Spleen (tissue), 11 donors: ENCODE measurements around the gene DPYD. TPM values are rescaled to one million over a fixed set of nuclear protein-coding genes. Genes with fewer than 3 reads are reported as not detected.

ENCODE experiments used
- DNase-seq: peaks from one replicate; pipeline ENCODE4 v3.0.0-alpha.2; 2020
- H3K27ac ChIP-seq, 8 donors: fragments of 200-600 bp; sonication (generic) in 7 of 8; 1 replicate in 4 of 8; 2 replicates in 4 of 8; pipeline versions ENCODE4 v1.5.0 to v1.8.0; 2016 to 2021; ENCODE audit warnings: inconsistent platforms in 4 of 8, mild to moderate bottlenecking in 4 of 8, moderate library complexity in 1 of 8
- H3K27me3 ChIP-seq, 7 donors: fragments of 200-600 bp; sonication (generic) in 6 of 7; replicated peaks in 1 of 7; 1 replicate in 4 of 7; 2 replicates in 3 of 7; pipeline versions ENCODE4 v1.5.0 to v1.8.0; 2016 to 2021; ENCODE audit warnings: inconsistent platforms in 3 of 7, mild to moderate bottlenecking in 1 of 7
- H3K36me3 ChIP-seq, 6 donors: fragments of 200-600 bp; sonication (generic) in 5 of 6; 1 replicate in 4 of 6; 2 replicates in 2 of 6; pipeline versions ENCODE4 v1.5.0 to v1.8.0; 2016 to 2021; ENCODE audit warnings: inconsistent platforms in 2 of 6
- H3K4me1 ChIP-seq, 6 donors: fragments of 200-600 bp; sonication (generic) in 5 of 6; 1 replicate in 3 of 6; 2 replicates in 3 of 6; pipeline versions ENCODE4 v1.5.0 to v1.8.0; 2016 to 2021; ENCODE audit warnings: inconsistent platforms in 3 of 6
- H3K4me3 ChIP-seq, 8 donors: fragments of 200-600 bp; sonication (generic) in 7 of 8; 1 replicate in 4 of 8; 2 replicates in 4 of 8; pipeline versions ENCODE4 v1.5.0 to v1.8.0; 2016 to 2021; ENCODE audit warnings: inconsistent platforms in 4 of 8, mild to moderate bottlenecking in 4 of 8, moderate library complexity in 2 of 8
- H3K9me3 ChIP-seq, 8 donors: fragments of 200-600 bp; sonication (generic) in 7 of 8; 1 replicate in 4 of 8; 2 replicates in 4 of 8; pipeline versions ENCODE4 v1.5.0 to v1.8.0; 2016 to 2021; ENCODE audit warnings: inconsistent platforms in 4 of 8
- POLR2A ChIP-seq, 3 donors: fragments of 450-650 bp; IDR thresholded peaks; one replicate each; pipeline ENCODE4 v1.5.1; 2017; ENCODE audit warnings: antibody characterized with exemption in 3 of 3, mild to moderate bottlenecking in 1 of 3
- POLR2AphosphoS5 ChIP-seq, 3 donors: sonication (generic); formaldehyde crosslinking; IDR thresholded peaks; one replicate each; pipeline ENCODE4 v1.5.1; 2017; ENCODE audit warnings: antibody characterized with exemption in 3 of 3
- WGBS, 5 donors: extraction: QIAGEN DNeasy Blood & Tissue Kit in 3 of 5; methylation state at CpG; one replicate each; pipeline versions ENCODE4 v1.1.5 to v1.1.7; 2013 to 2018; 5-methylcytosine and 5-hydroxymethylcytosine counted together
- intact Hi-C: fragments of 100-400 bp; cut with DNase I; formaldehyde crosslinking; loops from one replicate; pipeline ENCODE4 v1.15.0; 2023; ENCODE audit warnings: low total_unique reads
- polyA plus RNA-seq, 3 donors: library from polyadenylated mRNA; stranded (reverse); fragments of 200-250 nt; gene quantifications; one replicate each; pipeline ENCODE4 v1.2.1, GENCODE V29; 2013
- total RNA-seq, 7 donors: library from RNA; depleted of rRNA in 3 of 7; stranded (reverse); fragments of >200 nt in 3 of 7; fragmentation: NEBNext Ultra II Directional in 4 of 7; extraction: Animal tissue kit (Norgen Biotek cat#: 25700) in 4 of 7; gene quantifications; one replicate each; pipeline versions ENCODE4 v1.1.0 to v1.2.1, GENCODE V29; 2016 to 2021
- TF ChIP-seq, protein P1 (sequence below), 11 experiments: fragments of 200-600 bp in 7 of 11; fragments of 450-650 bp in 4 of 11; sonication (generic) in 4 of 11; IDR thresholded peaks in 8 of 11; conservative IDR thresholded peaks in 3 of 11; 1 replicate in 7 of 11; 2 replicates in 4 of 11; pipeline versions ENCODE4 v1.4.0 to v1.8.0; 2016 to 2021; ENCODE audit warnings: antibody characterized with exemption in 11 of 11, inconsistent platforms in 4 of 11, mild to moderate bottlenecking in 1 of 11
- donor health status: healthy with polysubstance abuse.
- donor health status: DM: no; HTN: no; CAD: no; lungs with moderate emphysema.
- donor health status: DM: no; HTN: no; CAD: no.
- donor health status: Bipolar disorder and iron deficiency.
- donor health status: healthy.
- donor health status: DM: no; HTN: no; CAD: no.
- donor health status: DM: yes; HTN: yes; CAD: no.

Gene DPYD
- total and polyA plus RNA-seq, 10 donors: 7.3 to 114 (median 92.3) TPM

DNA sequence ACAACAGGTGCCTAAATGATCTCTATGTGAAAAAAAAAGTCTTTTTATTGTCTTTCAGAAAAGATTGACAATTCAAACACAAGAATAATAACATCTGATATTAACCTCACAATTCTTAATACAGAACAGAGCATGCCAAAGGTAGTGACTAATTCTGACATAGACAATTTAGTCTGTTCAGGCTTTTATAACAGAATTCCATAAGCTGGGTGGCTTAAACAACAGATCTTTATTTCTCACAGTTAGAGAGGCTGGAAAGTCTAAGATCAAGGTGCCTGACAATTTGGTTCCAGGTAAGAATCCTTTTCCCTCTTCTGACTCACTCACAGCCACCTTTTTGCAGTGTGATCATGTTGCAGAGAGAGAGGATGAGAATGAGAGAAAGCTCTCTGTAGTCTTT, 27.0 kb downstream of the DPYD start:
- intact Hi-C loops: no loop called here
- Histone ChIP-seq H3K36me3 (peaks cover 0 to 8% (median 0%) of the 10 kb centered on the region in 6 donors), H3K27ac (no peak overlapping the region), H3K27me3 (no peaks in the 10 kb centered on the region), H3K4me3 (no peak overlapping the region), H3K9me3 (peaks cover 8 to 38% (median 31%) of the 10 kb centered on the region in 8 donors), H3K4me1 (peaks cover 0 to 14% (median 0%) of the 10 kb centered on the region in 6 donors)
- DNase-seq: no peak
- TF ChIP-seq POLR2AphosphoS5 (IDR thresholded peaks at IDR 0.05) (no peak), POLR2A (IDR thresholded peaks at IDR 0.05) (no peak)
- TF ChIP-seq, protein P1, sequence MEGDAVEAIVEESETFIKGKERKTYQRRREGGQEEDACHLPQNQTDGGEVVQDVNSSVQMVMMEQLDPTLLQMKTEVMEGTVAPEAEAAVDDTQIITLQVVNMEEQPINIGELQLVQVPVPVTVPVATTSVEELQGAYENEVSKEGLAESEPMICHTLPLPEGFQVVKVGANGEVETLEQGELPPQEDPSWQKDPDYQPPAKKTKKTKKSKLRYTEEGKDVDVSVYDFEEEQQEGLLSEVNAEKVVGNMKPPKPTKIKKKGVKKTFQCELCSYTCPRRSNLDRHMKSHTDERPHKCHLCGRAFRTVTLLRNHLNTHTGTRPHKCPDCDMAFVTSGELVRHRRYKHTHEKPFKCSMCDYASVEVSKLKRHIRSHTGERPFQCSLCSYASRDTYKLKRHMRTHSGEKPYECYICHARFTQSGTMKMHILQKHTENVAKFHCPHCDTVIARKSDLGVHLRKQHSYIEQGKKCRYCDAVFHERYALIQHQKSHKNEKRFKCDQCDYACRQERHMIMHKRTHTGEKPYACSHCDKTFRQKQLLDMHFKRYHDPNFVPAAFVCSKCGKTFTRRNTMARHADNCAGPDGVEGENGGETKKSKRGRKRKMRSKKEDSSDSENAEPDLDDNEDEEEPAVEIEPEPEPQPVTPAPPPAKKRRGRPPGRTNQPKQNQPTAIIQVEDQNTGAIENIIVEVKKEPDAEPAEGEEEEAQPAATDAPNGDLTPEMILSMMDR (IDR thresholded peaks at IDR 0.05 in 8 of 11, conservative IDR thresholded peaks at IDR 0.05 in 3 of 11): no peak

DNA sequence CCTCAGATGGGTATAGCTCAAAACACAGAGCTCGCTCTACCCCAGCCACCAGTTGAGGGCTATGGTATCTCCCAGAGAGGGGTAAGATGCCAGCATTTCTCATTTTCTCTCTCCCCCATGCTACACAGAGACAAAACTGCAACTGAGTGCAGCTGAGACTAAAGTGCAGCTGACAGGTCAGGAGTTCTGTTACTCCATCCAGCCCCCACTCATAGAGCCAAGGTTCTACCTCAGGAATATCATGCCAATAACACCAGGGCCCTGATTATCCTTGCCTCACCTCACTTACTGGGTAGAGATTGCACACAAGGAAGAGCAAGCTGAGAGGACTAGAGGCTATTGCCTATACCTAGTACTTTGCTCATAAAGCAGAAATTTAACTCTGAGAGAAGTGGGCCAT, 34.6 kb downstream of the DPYD start:
- peaks cover 0 to 12% (median 0%) of the 10 kb centered on the region in 6 donors for H3K4me1 ChIP-seq
- peaks cover 11 to 38% (median 34%) of the 10 kb centered on the region in 8 donors for H3K9me3 ChIP-seq
- no peaks in the 10 kb centered on the region for H3K27me3 ChIP-seq
- H3K4me3 ChIP-seq: no peak overlapping the region
- peaks cover 0 to 25% (median 8%) of the 10 kb centered on the region in 6 donors for H3K36me3 ChIP-seq
- TF ChIP-seq POLR2AphosphoS5 (IDR thresholded peaks at IDR 0.05) (no peak), POLR2A (IDR thresholded peaks at IDR 0.05) (no peak)
- TF ChIP-seq, protein P1 (IDR thresholded peaks at IDR 0.05 in 8 of 11, conservative IDR thresholded peaks at IDR 0.05 in 3 of 11): no peak
- 81 to 100% (median 95%) methylated on average over 1 of the region's 1 CpG for WGBS, 5 donors
- no peak overlapping the region for H3K27ac ChIP-seq
- no peak for DNase-seq
- intact Hi-C loops: no loop called here

DNA sequence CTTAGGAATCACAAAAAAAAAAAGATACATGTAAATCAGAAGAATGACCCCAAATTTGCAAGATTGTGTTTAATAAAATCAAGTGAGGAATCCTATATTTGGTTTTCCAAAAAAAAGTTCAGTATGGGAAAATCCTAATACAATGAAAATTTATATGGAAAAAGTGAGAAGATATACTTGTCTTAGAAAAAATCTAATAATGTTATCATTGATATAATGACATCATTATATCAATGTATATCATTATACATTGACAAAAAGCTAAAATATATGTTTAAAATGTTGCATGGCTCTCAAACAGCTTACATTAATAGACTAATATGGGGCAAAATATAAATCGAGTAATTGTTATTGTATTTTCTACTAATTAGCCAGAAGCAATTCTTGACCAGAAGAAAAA, 37.0 kb downstream of the DPYD start:
- intact Hi-C loops: no loop called here
- H3K27ac ChIP-seq: no peak overlapping the region
- H3K4me1 ChIP-seq: peaks cover 0 to 12% (median 0%) of the 10 kb centered on the region in 6 donors
- no peak overlapping the region for H3K4me3 ChIP-seq
- H3K36me3 ChIP-seq: peaks cover 0 to 40% (median 11%) of the 10 kb centered on the region in 6 donors
- DNase-seq: no peak
- WGBS, 5 donors: 90 to 98% (median 96%) methylated on average over 1 of the region's 1 CpG
- H3K9me3 ChIP-seq: peaks cover 2 to 15% (median 14%) of the 10 kb centered on the region in 8 donors
- no peaks in the 10 kb centered on the region for H3K27me3 ChIP-seq
- no peak for TF ChIP-seq POLR2AphosphoS5 (IDR thresholded peaks at IDR 0.05)
- TF ChIP-seq, protein P1 (IDR thresholded peaks at IDR 0.05 in 8 of 11, conservative IDR thresholded peaks at IDR 0.05 in 3 of 11): no peak
- TF ChIP-seq POLR2A (IDR thresholded peaks at IDR 0.05): no peak

DNA sequence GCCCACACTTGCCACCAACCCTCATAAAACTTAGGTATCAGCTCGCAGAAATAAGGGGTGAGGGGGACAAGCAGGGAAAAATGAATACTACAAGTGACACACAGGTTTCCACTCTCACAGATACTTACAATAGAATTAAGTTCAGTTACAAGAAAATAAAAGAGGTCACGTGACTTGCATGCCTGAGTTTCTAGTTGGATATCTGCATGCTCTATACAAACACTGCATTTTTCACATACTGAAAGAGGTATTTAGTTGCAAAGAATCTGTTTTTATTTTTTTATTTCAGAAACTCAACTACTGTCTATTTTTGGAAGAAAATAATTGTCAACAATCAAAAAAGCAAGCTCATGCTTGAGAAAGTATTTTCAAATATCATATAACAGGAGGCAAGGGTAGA, 43.5 kb downstream of the DPYD start:
- Histone ChIP-seq H3K27me3 (no peaks in the 10 kb centered on the region), H3K4me3 (no peak overlapping the region), H3K9me3 (no peaks in the 10 kb centered on the region), H3K4me1 (no peaks in the 10 kb centered on the region), H3K36me3 (peaks cover 0 to 49% (median 9%) of the 10 kb centered on the region in 6 donors), H3K27ac (no peak overlapping the region)
- DNase-seq: no peak
- intact Hi-C loops: no loop called here
- TF ChIP-seq POLR2A (IDR thresholded peaks at IDR 0.05) (no peak), POLR2AphosphoS5 (IDR thresholded peaks at IDR 0.05) (no peak)
- TF ChIP-seq, protein P1 (IDR thresholded peaks at IDR 0.05 in 8 of 11, conservative IDR thresholded peaks at IDR 0.05 in 3 of 11): no peak
- 78 to 98% (median 93%) methylated on average over 2 of the region's 2 CpGs for WGBS, 5 donors
